LNCaP clone FGC (cell line): ENCODE data around the gene ZBED5.

Experiments used
- DNase-seq: peaks from one replicate; pipeline ENCODE4 v3.0.0-alpha.2; 2011; ENCODE audit warnings: low read depth
- H3K4me3 ChIP-seq: 2 replicates; pipeline ENCODE4 v1.5.1; 2011; ENCODE audit warnings: mild to moderate bottlenecking, low read depth, low read length, control low read depth
- TF ChIP-seq, protein P1 (sequence below): IDR thresholded peaks from 2 replicates; pipeline ENCODE4 v1.5.1; 2012; ENCODE audit warnings: mild to moderate bottlenecking; ENCODE audit not compliant: control insufficient read depth, insufficient read depth; ENCODE audit errors: extremely low read depth

The ZBED5 gene

DNA sequence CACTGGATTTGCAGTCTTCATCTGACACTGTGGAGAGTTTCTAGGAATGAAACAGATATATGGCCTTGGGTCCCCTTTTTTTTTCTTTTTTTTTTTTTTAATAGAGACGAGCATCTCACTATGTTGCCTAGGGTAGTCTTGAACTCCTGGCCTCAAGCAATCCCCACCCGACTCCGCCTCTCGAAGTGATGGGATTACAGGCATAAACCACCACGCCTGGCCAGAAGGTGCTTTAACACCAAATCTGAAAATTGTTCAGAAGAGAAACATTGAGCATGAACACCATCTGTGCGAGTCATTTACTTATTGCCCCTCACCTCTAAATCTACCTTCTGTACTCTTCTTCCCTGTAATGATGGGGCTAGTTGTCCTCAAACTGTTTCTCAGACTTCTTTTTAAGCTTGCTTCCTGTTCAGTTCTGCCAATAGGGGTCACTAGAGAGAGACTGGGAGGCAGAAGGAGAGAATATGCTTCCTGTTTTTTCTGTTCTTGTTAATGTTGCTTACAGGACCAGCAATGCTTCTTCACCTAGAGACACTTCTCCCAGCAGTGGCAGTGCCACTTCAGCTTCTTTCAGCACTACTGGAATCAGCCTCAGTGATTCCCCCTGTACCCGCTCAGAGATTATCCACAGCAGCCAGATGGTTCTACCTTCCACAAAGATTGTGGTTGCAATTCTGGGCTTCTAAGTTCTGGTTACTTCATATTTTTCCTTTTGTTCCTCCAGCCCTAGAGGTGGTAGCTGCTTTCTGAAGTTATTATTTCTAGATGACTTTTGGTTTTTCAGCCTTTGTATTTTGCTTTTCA, 20.8 kb upstream of the ZBED5 start:
- TF ChIP-seq, protein P1, sequence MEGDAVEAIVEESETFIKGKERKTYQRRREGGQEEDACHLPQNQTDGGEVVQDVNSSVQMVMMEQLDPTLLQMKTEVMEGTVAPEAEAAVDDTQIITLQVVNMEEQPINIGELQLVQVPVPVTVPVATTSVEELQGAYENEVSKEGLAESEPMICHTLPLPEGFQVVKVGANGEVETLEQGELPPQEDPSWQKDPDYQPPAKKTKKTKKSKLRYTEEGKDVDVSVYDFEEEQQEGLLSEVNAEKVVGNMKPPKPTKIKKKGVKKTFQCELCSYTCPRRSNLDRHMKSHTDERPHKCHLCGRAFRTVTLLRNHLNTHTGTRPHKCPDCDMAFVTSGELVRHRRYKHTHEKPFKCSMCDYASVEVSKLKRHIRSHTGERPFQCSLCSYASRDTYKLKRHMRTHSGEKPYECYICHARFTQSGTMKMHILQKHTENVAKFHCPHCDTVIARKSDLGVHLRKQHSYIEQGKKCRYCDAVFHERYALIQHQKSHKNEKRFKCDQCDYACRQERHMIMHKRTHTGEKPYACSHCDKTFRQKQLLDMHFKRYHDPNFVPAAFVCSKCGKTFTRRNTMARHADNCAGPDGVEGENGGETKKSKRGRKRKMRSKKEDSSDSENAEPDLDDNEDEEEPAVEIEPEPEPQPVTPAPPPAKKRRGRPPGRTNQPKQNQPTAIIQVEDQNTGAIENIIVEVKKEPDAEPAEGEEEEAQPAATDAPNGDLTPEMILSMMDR: peak; percentile 57
- no peak for DNase-seq
- H3K4me3 ChIP-seq: no peak overlapping the region

DNA sequence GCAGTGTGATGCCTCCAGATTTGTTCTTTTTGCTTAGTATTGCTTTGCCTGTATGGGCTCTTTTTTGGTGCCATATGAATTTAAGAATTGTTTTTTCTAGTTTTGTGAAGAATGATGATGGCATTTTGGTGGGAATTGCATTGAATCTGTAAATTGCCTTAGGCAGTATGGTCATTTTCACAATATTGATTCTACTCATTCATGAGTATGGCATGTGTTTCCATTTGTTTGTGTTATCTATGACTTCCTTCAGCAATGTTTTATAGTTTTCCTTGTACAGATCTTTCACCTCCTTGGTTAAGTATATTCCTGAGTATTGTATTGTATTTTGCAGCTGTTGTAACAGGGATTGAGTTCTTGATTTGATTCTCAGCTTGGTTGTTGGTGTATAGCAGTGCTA, 18.3 kb upstream of the ZBED5 start:
- TF ChIP-seq, protein P1: no peak
- H3K4me3 ChIP-seq: no peak overlapping the region
- DNase-seq: no peak

DNA sequence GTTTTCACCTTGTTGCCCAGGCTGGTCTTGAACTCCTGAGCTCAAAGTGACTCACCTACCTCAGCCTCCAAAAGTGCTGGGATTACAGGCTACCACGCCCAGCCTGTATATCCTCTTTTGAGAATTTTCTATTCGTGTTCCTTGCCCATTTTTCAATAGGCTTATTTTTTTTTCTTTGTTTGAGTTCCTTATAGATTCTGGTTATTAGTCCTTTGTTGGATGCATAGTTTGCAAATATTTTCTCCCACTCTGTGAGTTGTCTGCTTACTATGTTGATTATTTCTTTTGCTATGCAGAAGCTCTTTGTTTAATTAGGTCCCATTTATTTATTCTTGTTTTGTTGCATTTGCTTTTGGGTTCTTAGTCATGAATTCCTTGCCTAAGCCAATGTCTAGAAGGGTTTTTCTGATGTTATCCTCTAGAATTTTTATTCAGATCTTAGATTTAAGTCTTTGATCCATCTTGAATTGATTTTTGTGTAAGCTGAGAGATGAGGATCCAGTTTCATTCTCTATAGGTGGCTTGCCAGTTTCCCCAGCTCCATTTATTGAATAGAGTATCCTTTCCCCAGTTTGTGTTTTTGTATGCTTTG, 17.7 kb upstream of the ZBED5 start:
- H3K4me3 ChIP-seq: no peak overlapping the region
- TF ChIP-seq, protein P1: no peak
- no peak for DNase-seq

DNA sequence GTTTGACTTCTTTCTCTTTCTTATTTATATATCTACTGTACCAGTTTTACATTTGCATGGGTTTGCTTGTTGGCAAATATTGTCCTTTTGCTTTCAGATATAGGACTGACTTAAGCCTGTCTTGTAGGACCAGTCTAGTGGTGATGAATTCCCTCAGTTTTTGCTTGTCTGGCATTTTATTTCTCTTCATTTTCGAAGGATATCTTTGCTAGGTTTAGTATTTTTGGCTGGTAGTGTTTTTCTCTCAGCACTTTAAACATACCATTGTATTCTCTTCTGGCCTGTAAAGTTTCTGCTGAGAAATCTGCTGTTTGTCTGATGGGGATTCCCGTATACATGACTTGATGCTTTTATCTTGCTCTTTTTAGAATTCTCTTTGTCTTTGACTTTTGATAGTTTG, 14.2 kb upstream of the ZBED5 start:
- no peak overlapping the region for H3K4me3 ChIP-seq
- TF ChIP-seq, protein P1: no peak
- no peak for DNase-seq

DNA sequence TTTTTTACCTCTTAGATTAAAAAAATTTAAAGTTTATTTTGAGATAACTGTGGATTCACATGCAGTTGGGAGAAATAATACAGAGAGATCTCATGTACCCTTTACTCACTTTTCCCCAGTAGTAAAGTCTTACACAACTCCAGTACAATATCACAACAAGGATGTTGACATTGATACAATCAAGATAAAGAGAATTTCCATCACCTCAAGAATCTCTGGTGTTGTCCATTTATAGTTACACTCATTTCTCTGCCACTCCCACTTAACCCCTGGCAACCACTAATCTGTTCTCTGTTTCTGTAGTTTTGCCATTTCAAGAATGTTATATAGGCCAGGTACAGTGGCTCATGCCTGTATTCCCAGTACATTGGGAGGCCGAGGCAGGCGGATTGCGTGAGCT, 10.5 kb upstream of the ZBED5 start:
- TF ChIP-seq, protein P1: no peak

DNA sequence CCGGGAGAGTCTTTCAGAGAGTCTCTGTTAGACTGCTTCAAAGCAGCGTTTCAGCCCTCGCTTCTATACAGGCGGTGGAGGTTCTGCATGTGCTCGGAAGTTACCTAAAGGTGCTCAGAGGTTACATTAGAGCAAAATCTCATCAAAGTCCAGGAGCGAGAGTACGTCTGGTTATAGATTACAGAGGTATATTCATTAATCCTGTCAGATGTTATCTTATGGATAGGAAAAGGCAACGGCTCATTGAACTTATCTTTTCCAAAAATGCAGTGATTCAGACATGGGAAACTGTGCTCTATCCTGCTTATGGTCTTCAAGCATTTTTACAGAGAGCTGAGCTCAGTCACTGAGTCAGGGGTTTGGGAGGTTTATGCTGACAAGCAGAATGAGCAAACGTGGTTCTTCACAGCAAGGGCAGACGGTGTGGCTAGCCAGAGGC, 9.1 kb upstream of the ZBED5 start:
- TF ChIP-seq, protein P1: no peak
- no peak overlapping the region for H3K4me3 ChIP-seq
- DNase-seq: no peak

More for the DNA sequence above, 10.5 kb upstream of the ZBED5 start:
- H3K4me3 ChIP-seq: no peak overlapping the region
- DNase-seq: no peak
